HL-60/S4 (cell line): Measurements from ENCODE around the gene RAI14.

Source experiments
- in situ Hi-C: fragments of 300-500 bp; cut with MboI; formaldehyde crosslinking; loops from 2 replicates; pipeline ENCODE4 v1.14.3; 2022; ENCODE audit warnings: low sequenced_read_pairs

Gene RAI14

GRCh38 chr5:34639852-34640626 lies 16.1 kb upstream of the RAI14 start:
- in situ Hi-C loops = no loop called here

DNA sequence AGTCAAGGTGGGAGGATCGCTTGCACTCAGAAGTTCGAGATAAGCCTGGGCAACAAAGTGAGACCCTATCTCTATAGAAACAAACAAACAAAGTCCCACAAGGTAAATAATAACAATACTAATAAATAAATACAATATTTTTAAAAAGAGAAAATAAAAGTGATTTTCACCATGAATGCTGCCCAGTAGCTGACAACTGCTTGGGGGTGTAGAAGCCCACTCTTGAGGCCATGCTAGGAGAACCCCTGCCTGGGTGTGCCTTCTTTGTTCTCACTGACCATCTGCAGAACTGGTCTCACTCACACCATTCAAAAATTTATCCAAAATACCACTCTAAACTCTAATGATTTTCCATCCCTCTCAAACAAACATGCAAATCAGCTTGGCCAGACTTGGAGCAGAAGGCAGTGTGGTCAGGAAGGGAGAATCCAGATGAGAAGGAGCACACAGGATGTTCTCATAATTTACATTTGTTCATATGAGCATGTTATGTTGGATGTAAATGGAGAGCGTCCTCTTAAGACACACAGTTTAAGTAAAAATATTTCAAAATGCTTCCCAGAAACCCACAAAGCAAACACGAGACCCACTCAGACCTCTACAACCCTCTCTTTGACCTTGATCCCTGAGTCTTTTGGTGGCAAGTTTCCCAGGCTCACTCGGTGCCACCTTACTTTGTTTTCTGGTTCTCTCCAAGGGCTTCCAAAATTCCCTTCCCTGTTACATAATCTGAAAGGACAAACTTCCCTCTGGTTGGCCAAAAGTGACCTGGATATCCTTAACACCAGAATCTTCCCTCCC lies 7.9 kb upstream of the RAI14 start:
- in situ Hi-C loops = no loop called here

DNA sequence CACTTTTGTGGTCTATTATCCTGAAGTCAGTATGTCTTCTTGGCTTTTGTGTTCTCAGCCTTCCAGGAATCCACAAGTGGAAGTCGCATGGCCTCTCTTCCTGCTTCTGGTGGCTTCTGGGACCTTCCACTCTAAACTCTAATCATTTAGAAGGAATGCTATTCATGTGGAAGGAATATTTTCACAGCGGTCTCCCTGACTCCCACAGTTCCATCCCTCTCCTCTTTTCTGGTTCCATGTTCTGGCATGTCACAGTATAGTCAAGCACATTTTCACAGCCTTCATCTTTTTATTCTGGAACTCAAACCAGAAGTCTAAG lies 7.3 kb upstream of the RAI14 start:
- in situ Hi-C loops = no loop called here

DNA sequence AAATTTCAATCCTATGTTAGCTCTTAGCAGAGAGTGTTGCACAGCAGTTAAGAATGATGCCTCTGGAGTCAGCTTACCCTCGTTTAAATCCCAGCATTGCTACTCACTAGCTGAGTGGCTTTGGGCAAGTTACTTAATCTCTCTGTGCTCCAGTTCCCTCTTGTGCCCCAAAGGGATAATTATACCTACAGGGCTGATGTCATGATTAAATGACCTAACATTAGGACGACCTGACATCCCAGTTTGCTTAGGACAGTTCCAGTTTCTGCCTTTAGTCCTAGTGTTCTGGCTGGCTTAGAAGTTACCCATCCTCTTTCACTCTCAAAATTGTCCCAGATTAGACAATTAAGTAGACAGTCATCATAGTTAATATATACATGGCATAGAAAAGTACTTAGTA lies 4.3 kb upstream of the RAI14 start:
- in situ Hi-C loops = no loop called here

DNA sequence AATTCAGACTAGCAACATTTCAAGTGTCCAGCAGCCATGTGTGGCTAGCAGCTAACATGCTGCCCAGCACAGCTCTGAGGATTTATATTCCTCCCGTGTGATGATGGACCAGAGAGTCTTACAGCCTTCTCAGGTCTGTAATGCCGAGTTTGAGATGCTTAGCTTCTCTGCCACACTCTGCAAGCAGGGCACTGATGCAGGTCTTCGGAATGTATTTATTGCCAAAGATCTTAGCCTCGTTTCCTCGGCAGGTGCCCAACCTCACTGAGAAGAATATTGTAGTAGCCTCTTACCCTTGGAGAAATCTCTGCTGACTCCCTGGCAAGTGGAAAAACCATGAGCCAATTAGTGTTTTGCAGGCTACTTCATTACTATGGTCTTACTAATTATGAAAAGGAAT lies 3.7 kb upstream of the RAI14 start:
- in situ Hi-C loops = no loop called here

GRCh38 chr5:34652914-34653313 lies 3.2 kb upstream of the RAI14 start:
- in situ Hi-C loops = no loop called here

DNA sequence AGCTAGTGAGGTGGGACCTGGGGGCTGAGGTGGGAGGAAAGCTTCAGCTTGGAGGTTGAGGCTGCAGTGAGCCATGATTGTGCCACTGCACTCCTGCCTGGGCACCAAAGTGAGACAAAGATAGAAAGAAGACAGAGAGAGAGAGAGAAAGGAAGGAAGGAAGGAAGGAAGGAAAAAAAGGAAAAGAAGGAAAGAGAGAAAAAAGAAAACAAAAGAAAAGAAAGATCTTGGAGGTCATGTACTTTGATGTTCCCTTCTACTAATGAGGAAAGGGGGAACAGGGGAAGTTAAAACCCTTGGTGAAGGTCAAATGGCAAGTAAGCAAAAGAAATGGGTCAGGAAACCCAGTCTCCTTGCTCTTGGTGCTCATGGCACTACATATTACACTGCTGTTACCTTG lies 2.4 kb upstream of the RAI14 start:
- in situ Hi-C loops = no loop called here

DNA sequence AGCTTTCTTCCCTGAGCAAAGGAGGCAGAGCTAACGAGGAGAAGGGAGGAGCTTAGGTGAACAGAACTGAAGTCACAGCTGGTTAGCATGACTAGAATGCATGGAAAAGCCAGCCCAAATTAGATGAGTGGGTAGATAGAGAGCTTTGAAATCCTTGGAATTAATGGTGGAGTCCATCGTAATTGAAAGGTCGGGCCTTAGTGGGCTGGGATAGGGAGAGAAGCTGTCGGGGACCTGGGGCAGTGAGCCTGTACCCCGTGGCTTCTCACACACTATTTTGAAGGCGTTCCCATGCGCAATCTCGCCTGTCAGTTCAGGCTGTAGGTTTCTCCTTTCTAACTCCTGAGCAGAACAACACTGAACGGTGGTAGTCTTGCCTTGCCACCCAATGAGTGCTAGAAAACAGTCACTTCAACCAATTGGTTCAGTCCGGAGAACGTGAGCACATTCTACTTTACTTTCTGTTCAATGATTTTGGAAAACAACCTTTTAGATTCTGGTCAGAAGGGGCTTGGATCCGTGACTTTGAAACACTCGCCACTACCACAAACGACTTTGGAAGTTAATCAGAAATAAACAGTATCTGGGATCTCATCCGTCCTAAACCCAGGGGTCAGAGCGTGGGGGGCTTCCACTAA lies 655 bp upstream of the RAI14 start:
- in situ Hi-C loops = no loop called here

- in situ Hi-C loops = no loop called here
Observed at GRCh38 chr5:34656700-34657273, 659 bp downstream of the RAI14 start.

- in situ Hi-C loops = no loop called here
Observed at GRCh38 chr5:34657274-34657921, 1.3 kb downstream of the RAI14 start.

- in situ Hi-C loops = no loop called here
Observed at GRCh38 chr5:34657988-34658387, 1.9 kb downstream of the RAI14 start.

DNA sequence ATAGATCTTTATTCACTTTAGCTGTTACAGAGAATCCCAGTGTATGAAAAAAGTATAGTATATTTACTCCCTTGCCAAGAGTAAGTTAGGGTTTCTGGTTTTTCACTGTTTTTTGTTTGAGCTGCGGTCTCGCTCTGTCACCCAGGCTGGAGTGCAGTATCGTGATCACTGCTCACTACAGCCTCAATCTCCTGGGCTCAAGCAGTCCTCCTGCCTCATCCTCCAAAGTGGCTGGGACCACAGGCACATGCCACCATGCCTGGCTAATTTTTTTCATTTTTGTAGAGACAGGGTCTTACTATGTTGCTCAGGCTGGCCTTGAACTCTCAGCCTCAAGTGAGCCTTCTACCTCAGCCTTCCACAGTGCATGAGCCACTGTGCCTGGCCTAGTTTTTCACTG lies 3.0 kb downstream of the RAI14 start:
- in situ Hi-C loops = no loop called here

GRCh38 chr5:34660444-34660843 lies 4.3 kb downstream of the RAI14 start:
- in situ Hi-C loops = no loop called here

GRCh38 chr5:34663771-34664496 lies 7.8 kb downstream of the RAI14 start:
- in situ Hi-C loops = no loop called here

DNA sequence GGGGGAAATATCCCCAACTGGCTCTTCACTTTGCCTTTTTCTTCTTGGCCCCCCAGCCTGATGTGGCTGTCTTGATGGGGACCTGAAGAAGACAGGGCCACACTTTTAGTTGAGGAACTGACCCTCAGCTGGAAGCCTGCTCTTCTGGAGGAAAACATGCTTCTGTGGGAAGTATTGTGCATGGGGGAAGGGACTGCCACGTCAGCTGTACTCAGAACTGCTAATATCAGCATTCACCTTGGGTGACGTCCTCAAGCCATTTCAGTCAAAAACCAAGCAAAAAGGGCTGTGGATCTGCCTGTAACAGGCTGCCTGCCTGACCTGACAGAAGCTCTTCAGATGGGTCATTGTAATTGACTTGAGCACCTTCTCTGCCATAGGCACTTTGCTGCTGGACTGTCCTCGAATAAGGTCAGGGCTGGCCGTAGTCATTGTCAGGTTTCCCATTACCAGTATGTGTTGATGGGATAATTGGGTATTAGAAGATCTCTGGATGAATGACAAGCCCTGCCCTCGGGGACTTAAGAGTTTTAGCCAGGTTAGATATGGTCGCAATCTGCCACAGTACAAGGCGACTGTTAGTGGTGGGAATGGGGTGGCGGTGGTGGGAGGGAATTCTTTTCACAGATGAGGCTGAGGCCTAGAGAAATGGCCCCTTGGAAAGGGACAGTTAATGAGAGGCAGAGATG lies 10.4 kb downstream of the RAI14 start:
- in situ Hi-C loops = no loop called here

DNA sequence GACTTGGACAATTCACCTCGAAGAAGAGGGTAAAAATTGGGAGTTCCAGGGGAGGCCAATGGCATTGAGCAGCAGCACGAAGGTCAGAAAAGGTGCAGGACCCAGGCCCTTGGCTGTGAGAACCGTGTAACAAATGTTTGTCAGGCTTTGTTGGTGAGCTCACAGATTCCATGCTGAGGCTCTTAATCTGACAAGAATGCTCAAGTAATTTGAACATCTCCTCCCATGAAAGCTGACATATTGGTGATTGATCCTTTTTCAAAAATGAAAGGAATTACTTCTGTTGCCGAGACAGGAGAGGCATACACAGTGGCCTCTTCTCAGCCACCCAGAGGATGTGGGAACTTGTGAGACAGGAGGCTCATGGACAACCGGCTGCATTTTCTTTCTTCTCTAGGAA lies 11.6 kb downstream of the RAI14 start:
- in situ Hi-C loops = no loop called here

- in situ Hi-C loops = no loop called here
Observed at GRCh38 chr5:34669931-34670516, 13.9 kb downstream of the RAI14 start.

GRCh38 chr5:34672196-34672595 lies 16.1 kb downstream of the RAI14 start:
- in situ Hi-C loops = no loop called here

DNA sequence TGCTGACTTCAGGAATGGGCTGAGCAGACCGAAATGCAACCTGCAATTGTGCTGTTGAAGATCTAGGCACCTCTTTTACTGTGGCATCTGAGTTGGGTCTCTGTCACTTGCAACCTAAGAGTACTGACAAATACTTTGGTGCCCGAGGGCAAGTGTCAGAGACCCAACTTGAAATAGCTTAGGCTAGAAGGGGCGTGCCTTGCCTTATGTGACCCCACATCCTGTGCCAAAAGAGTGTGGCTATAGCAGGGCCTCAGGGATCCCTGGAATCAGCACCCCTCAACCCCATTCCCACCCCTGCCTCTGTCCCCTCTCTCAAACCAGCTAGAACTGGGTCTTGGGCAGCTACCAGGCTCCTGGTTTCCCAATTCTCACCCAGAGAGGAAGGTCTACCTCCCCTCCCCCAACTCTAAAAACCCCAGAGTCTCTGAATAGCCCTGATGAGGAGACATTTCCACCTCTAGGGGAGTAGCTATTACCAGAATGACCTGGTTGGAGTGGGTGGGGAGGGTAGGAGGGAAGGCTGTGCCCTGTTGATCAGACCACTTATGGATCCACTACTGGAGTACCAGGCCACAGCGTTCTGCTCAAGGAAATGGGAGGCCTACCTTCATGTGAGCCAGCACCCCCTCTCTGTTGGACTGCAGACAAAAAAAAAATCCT lies 17.5 kb downstream of the RAI14 start:
- in situ Hi-C loops = no loop called here
